ENCODE data around the gene PCNA. TPM values are rescaled to one million over a fixed set of nuclear protein-coding genes. Genes with fewer than 3 reads are reported as not detected.
"Not testable (repeated sequence)": the region's sequence is repeated elsewhere in the genome, so short reads cannot be mapped to it uniquely, and the experiment has no call there.

Gene PCNA
- total RNA-seq, 1 experiment from 2014 or later = 273 TPM

- Histone ChIP-seq H3K9ac (ENCODE audit: low read length) (no peak overlapping the region), H4K20me1 (ENCODE audit: insufficient read depth) (no peaks in the 10 kb centered on the region), H3K4me2 (ENCODE audit: low read length) (peak overlapping the region; percentile 30), H3K27me3 (ENCODE audit: insufficient read depth, low read length) (no peaks in the 10 kb centered on the region), H3K27ac (ENCODE audit: low read depth, low read length) (no peak overlapping the region), H2AFZ (ENCODE audit: low read depth, low read length, poor library complexity, severe bottlenecking) (no peak overlapping the region), H3K79me2 (ENCODE audit: insufficient read depth, low read length) (no peaks in the 10 kb centered on the region), H3K9me3 (ENCODE audit: control insufficient read depth in 1 of 2, insufficient read depth in 1 of 2, low read depth in 1 of 2, low read length in 2 of 2) (no peaks in the 10 kb centered on the region), H3K36me3 (ENCODE audit: control insufficient read depth in 1 of 2, insufficient read depth in 2 of 2, low read length in 2 of 2) (no peaks in the 10 kb centered on the region), H3K4me1 (ENCODE audit: control insufficient read depth in 1 of 2, insufficient read depth in 2 of 2, low read length in 2 of 2) (peaks cover 16 to 27% of the 10 kb centered on the region in 2 experiments), H3K4me3 (replicated peaks in 1 of 2; ENCODE audit: low read depth in 1 of 2, low read length in 2 of 2) (no peak overlapping the region), H3K9me2 (ENCODE audit: insufficient read depth) (no peaks in the 10 kb centered on the region)
- POLR2A ChIA-PET = no interaction called here
- no TSS peak for BruUV-seq (replicated peaks)
- ATAC-seq (no peak), DNase-seq (ENCODE audit: low read depth, low spot score) (no peak)
- RAD21 ChIA-PET (ENCODE audit: low non-redundant PET in 1 of 2, low total read pairs in 2 of 2, uncharacterized antibody in 2 of 2, unreplicated experiment in 2 of 2) = no interaction called here
- intact Hi-C loops (cut with micrococcal nuclease) = no loop called here
- TF ChIP-seq FOSL1 (IDR thresholded peaks at IDR 0.05; ENCODE audit: low read depth) = no peak
- TF ChIP-seq ZNF274 (IDR thresholded peaks at IDR 0.05; ENCODE audit: low read depth, low read length) = no peak
- no peak for TF ChIP-seq ZFX (IDR thresholded peaks at IDR 0.05)
- no peak for TF ChIP-seq SRF (IDR thresholded peaks at IDR 0.05; ENCODE audit: low read depth)
- no peak for TF ChIP-seq ATF3 (IDR thresholded peaks at IDR 0.05)
- no peak for TF ChIP-seq CTCF (IDR thresholded peaks at IDR 0.05 in 2 of 3, conservative IDR thresholded peaks at IDR 0.05 in 1 of 3; ENCODE audit: borderline replicate concordance in 1 of 3, insufficient read depth in 1 of 3, low read depth in 2 of 3, low read length in 2 of 3)
- no peak for TF ChIP-seq MAX (IDR thresholded peaks at IDR 0.05)
- no peak for TF ChIP-seq ELF1 (IDR thresholded peaks at IDR 0.05; ENCODE audit: borderline replicate concordance, low read depth)
- no peak for TF ChIP-seq RAD21 (IDR thresholded peaks at IDR 0.05; ENCODE audit: low read depth)
- TF ChIP-seq JUND (IDR thresholded peaks at IDR 0.05) = no peak
- TF ChIP-seq POLR2A (IDR thresholded peaks at IDR 0.05; ENCODE audit: borderline replicate concordance, extremely low read depth, insufficient read depth, insufficient read length) = no peak
- TF ChIP-seq ZBTB33 (IDR thresholded peaks at IDR 0.05; ENCODE audit: extremely low read depth, insufficient replicate concordance, low read length) = no peak
- TF ChIP-seq REST (IDR thresholded peaks at IDR 0.05; ENCODE audit: low read depth) = no peak
- CTCF ChIA-PET = no interaction called here
These were observed 41.9 kb downstream of the PCNA start for GRCh38 chr20:5077761-5078387.

- H3K4me3 ChIP-seq (replicated peaks in 1 of 2; ENCODE audit: low read depth in 1 of 2, low read length in 2 of 2); BruUV-seq (replicated peaks); H2AFZ ChIP-seq (ENCODE audit: low read depth, low read length, poor library complexity, severe bottlenecking); H3K79me2 ChIP-seq (ENCODE audit: insufficient read depth, low read length); ATAC-seq; RAD21 ChIA-PET (ENCODE audit: low non-redundant PET in 1 of 2, low total read pairs in 2 of 2, uncharacterized antibody in 2 of 2, unreplicated experiment in 2 of 2); intact Hi-C loops (cut with micrococcal nuclease); H3K27me3 ChIP-seq (ENCODE audit: insufficient read depth, low read length); H3K9me2 ChIP-seq (ENCODE audit: insufficient read depth); DNase-seq (ENCODE audit: low read depth, low spot score); H3K4me2 ChIP-seq (ENCODE audit: low read length); H3K36me3 ChIP-seq (ENCODE audit: control insufficient read depth in 1 of 2, insufficient read depth in 2 of 2, low read length in 2 of 2); H3K9me3 ChIP-seq (ENCODE audit: control insufficient read depth in 1 of 2, insufficient read depth in 1 of 2, low read depth in 1 of 2, low read length in 2 of 2); H3K27ac ChIP-seq (ENCODE audit: low read depth, low read length); H3K9ac ChIP-seq (ENCODE audit: low read length); POLR2A ChIA-PET; H4K20me1 ChIP-seq (ENCODE audit: insufficient read depth); CTCF ChIA-PET: not testable (repeated sequence)
- peaks cover 23 to 31% of the 10 kb centered on the region in 2 experiments for H3K4me1 ChIP-seq (ENCODE audit: control insufficient read depth in 1 of 2, insufficient read depth in 2 of 2, low read length in 2 of 2)
These were observed 42.8 kb downstream of the PCNA start for GRCh38 chr20:5076913-5077312.
